Measurements from ENCODE around the gene ARL8B. TPM values are rescaled to one million over a fixed set of nuclear protein-coding genes. Genes with fewer than 3 reads are reported as not detected.

Gene ARL8B
- total and polyA plus RNA-seq, 9 of the 15 experiments (the other 6 are each of a cell fraction or from before 2014, with no cell fraction given): 28.5 to 99.4 (median 77.2) TPM

DNA sequence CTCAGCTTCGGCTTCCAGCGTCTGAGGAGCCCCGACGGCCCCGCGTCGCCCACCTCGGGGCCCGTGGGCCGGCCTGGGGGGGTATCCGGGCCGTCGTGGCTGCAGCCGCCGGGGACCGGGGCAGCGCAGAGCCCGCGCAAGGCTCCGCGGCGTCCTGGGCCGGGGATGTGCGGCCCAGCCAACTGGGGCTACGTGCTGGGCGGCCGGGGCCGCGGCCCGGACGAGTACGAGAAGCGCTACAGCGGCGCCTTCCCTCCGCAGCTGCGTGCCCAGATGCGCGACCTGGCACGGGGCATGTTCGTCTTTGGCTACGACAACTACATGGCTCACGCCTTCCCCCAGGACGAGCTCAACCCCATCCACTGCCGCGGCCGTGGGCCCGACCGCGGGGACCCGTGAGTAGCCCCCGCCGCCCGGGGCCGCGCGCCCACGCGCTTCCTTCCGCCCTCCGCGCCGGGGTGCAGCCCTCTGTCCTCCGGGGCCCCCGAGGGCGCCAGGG, 65.9 kb downstream of the ARL8B start (continued):
- TF ChIP-seq TEAD1 (CRISPR knock-in tag; IDR thresholded peaks at IDR 0.05) (peak in 1 of 2 experiments; percentile 33; a peak in 1 of 4 replicates), KLF13 (tag; IDR thresholded peaks at IDR 0.05; ENCODE audit: borderline replicate concordance, low read depth) (no peak), GTF2F1 (IDR thresholded peaks at IDR 0.05; ENCODE audit: low read depth, low read length) (no peak), HDAC6 (IDR thresholded peaks at IDR 0.05; ENCODE audit: low read depth, low read length) (peak; percentile 50; the same call in 1 of the 2 replicates), BHLHE40 (IDR thresholded peaks at IDR 0.05; ENCODE audit: low read length) (no peak), NCOR1 (IDR thresholded peaks at IDR 0.05) (no peak), ZNF444 (CRISPR knock-in tag; IDR thresholded peaks at IDR 0.05) (no peak), MAZ (CRISPR knock-in tag; conservative IDR thresholded peaks at IDR 0.05 in 1 of 2, IDR thresholded peaks at IDR 0.05 in 1 of 2) (peak; percentile 12 to 52; a peak in 3 of 4 replicates), MXI1 (IDR thresholded peaks at IDR 0.05; ENCODE audit: low read depth, low read length) (no peak), JUN (IDR thresholded peaks at IDR 0.05; ENCODE audit: borderline replicate concordance, low read depth, low read length) (no peak), JUN (CRISPR knock-in tag; IDR thresholded peaks at IDR 0.05; ENCODE audit: borderline replicate concordance) (no peak), NR0B1 (IDR thresholded peaks at IDR 0.05; ENCODE audit: partially characterized antibody) (no peak), CHD1 (IDR thresholded peaks at IDR 0.05; ENCODE audit: low read length) (peak; percentile 84), ZNF551 (CRISPR knock-in tag; IDR thresholded peaks at IDR 0.05) (no peak), RBFOX2 (IDR thresholded peaks at IDR 0.05; ENCODE audit: low read depth, low read length) (peak; percentile 74)
- TF ChIP-seq, protein P1, sequence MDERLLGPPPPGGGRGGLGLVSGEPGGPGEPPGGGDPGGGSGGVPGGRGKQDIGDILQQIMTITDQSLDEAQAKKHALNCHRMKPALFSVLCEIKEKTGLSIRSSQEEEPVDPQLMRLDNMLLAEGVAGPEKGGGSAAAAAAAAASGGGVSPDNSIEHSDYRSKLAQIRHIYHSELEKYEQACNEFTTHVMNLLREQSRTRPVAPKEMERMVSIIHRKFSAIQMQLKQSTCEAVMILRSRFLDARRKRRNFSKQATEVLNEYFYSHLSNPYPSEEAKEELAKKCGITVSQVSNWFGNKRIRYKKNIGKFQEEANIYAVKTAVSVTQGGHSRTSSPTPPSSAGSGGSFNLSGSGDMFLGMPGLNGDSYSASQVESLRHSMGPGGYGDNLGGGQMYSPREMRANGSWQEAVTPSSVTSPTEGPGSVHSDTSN (CRISPR knock-in tag; IDR thresholded peaks at IDR 0.05; ENCODE audit: low read depth): no peak
- TF ChIP-seq, protein P1 (tag; conservative IDR thresholded peaks at IDR 0.05; ENCODE audit: low read depth): no peak
- TF ChIP-seq, protein P2, sequence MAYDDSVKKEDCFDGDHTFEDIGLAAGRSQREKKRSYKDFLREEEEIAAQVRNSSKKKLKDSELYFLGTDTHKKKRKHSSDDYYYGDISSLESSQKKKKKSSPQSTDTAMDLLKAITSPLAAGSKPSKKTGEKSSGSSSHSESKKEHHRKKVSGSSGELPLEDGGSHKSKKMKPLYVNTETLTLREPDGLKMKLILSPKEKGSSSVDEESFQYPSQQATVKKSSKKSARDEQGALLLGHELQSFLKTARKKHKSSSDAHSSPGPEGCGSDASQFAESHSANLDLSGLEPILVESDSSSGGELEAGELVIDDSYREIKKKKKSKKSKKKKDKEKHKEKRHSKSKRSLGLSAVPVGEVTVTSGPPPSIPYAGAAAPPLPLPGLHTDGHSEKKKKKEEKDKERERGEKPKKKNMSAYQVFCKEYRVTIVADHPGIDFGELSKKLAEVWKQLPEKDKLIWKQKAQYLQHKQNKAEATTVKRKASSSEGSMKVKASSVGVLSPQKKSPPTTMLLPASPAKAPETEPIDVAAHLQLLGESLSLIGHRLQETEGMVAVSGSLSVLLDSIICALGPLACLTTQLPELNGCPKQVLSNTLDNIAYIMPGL (CRISPR knock-in tag; IDR thresholded peaks at IDR 0.05): peak; percentile 49; the same call in 1 of the 2 replicates
- TF ChIP-seq, protein P3, sequence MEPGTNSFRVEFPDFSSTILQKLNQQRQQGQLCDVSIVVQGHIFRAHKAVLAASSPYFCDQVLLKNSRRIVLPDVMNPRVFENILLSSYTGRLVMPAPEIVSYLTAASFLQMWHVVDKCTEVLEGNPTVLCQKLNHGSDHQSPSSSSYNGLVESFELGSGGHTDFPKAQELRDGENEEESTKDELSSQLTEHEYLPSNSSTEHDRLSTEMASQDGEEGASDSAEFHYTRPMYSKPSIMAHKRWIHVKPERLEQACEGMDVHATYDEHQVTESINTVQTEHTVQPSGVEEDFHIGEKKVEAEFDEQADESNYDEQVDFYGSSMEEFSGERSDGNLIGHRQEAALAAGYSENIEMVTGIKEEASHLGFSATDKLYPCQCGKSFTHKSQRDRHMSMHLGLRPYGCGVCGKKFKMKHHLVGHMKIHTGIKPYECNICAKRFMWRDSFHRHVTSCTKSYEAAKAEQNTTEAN (CRISPR knock-in tag; IDR thresholded peaks at IDR 0.05): 0 out of 2 replicates have a peak, but pooled peaks have one; percentile 53

All from K562 (cell line).